ENCODE results near the gene JPH4. TPM values are rescaled to one million over a fixed set of nuclear protein-coding genes. Genes with fewer than 3 reads are reported as not detected.

JPH4 gene
- total and polyA plus RNA-seq, 5 donors from 2014 or later, result 0.14 TPM; not detected in 4

GRCh38 chr14:23564181-23564812 lies 14.3 kb downstream of the JPH4 start:
- H3K9me3 Mint-ChIP-seq, result peaks cover 0 to 2% (median 0%) of the 10 kb centered on the region in 7 donors
- ATAC-seq (ENCODE audit: low read depth in 2 of 2), result no peak
- Histone ChIP-seq H3K4me3 (ENCODE audit: low read depth, low read length) (no peak overlapping the region), H3K27me3 (ENCODE audit: control insufficient read depth, insufficient read depth, low read length) (no peaks in the 10 kb centered on the region), H3K4me1 (ENCODE audit: control insufficient read depth, insufficient read depth, low read length, poor library complexity, severe bottlenecking) (peaks cover 24% of the 10 kb centered on the region), H3K27ac (ENCODE audit: insufficient read depth, low read length, poor library complexity, severe bottlenecking) (no peak overlapping the region), H3K9me3 (ENCODE audit: control insufficient read depth in 2 of 2, low read length in 2 of 2) (no peaks in the 10 kb centered on the region), H3K36me3 (ENCODE audit: control insufficient read depth, insufficient read depth, low read length) (peaks cover 61% of the 10 kb centered on the region)
- H3K36me3 Mint-ChIP-seq, result peaks cover 34% of the 10 kb centered on the region
- H3K4me1 Mint-ChIP-seq, result peaks cover 4 to 76% (median 29%) of the 10 kb centered on the region in 4 donors
- H3K4me3 Mint-ChIP-seq, result peak overlapping the region; percentile 56 to 76 (median 72)
- peak overlapping the region; percentile 67 to 90 (median 81) for H3K27ac Mint-ChIP-seq
- no peak for DNase-seq
- H3K27me3 Mint-ChIP-seq, result peaks cover 5% of the 10 kb centered on the region

GRCh38 chr14:23563473-23564180 lies 15.0 kb downstream of the JPH4 start:
- H3K4me3 Mint-ChIP-seq, result peak overlapping the region in 3 of 4 donors; percentile 71 to 80 (median 76)
- Histone ChIP-seq H3K27ac (ENCODE audit: insufficient read depth, low read length, poor library complexity, severe bottlenecking) (no peak overlapping the region), H3K4me3 (ENCODE audit: low read depth, low read length) (no peak overlapping the region), H3K9me3 (ENCODE audit: control insufficient read depth in 2 of 2, low read length in 2 of 2) (no peaks in the 10 kb centered on the region), H3K36me3 (ENCODE audit: control insufficient read depth, insufficient read depth, low read length) (peaks cover 65% of the 10 kb centered on the region), H3K4me1 (ENCODE audit: control insufficient read depth, insufficient read depth, low read length, poor library complexity, severe bottlenecking) (peaks cover 24% of the 10 kb centered on the region), H3K27me3 (ENCODE audit: control insufficient read depth, insufficient read depth, low read length) (no peaks in the 10 kb centered on the region)
- peaks cover 34% of the 10 kb centered on the region for H3K36me3 Mint-ChIP-seq
- H3K27ac Mint-ChIP-seq, result peak overlapping the region; percentile 67 to 90 (median 81)
- ATAC-seq (ENCODE audit: low read depth in 2 of 2) (no peak), DNase-seq (no peak)
- H3K4me1 Mint-ChIP-seq, result peaks cover 4 to 74% (median 25%) of the 10 kb centered on the region in 4 donors
- peaks cover 5% of the 10 kb centered on the region for H3K27me3 Mint-ChIP-seq
- H3K9me3 Mint-ChIP-seq, result peaks cover 0 to 2% (median 0%) of the 10 kb centered on the region in 7 donors

- no peaks in the 10 kb centered on the region for H3K9me3 ChIP-seq (ENCODE audit: control insufficient read depth in 2 of 2, low read length in 2 of 2)
- Mint-ChIP-seq H3K4me1 (peaks cover 4 to 72% (median 21%) of the 10 kb centered on the region in 4 donors), H3K9me3 (peaks cover 0 to 2% (median 0%) of the 10 kb centered on the region in 7 donors), H3K4me3 (peak overlapping the region in 3 of 4 donors; percentile 14 to 80 (median 72)), H3K27ac (peak overlapping the region; percentile 5 to 86 (median 50)), H3K36me3 (peaks cover 34% of the 10 kb centered on the region), H3K27me3 (peaks cover 5% of the 10 kb centered on the region)
- no peak overlapping the region for H3K27ac ChIP-seq (ENCODE audit: insufficient read depth, low read length, poor library complexity, severe bottlenecking)
- no peak overlapping the region for H3K4me3 ChIP-seq (ENCODE audit: low read depth, low read length)
- DNase-seq (peak; percentile 52 to 59 (median 55)), ATAC-seq (ENCODE audit: low read depth in 2 of 2) (no peak)
- peaks cover 20% of the 10 kb centered on the region for H3K4me1 ChIP-seq (ENCODE audit: control insufficient read depth, insufficient read depth, low read length, poor library complexity, severe bottlenecking)
- no peaks in the 10 kb centered on the region for H3K27me3 ChIP-seq (ENCODE audit: control insufficient read depth, insufficient read depth, low read length)
- peaks cover 68% of the 10 kb centered on the region for H3K36me3 ChIP-seq (ENCODE audit: control insufficient read depth, insufficient read depth, low read length)
Observed at GRCh38 chr14:23562822-23563472, 15.6 kb downstream of the JPH4 start.

GRCh38 chr14:23561873-23562821 lies 16.4 kb downstream of the JPH4 start:
- H3K27ac Mint-ChIP-seq, result peak overlapping the region in 1 of 3 donors; percentile 50
- H3K9me3 Mint-ChIP-seq, result peaks cover 0 to 1% (median 0%) of the 10 kb centered on the region in 7 donors
- ATAC-seq (ENCODE audit: low read depth in 2 of 2) (no peak), DNase-seq (no peak)
- peaks cover 34% of the 10 kb centered on the region for H3K36me3 Mint-ChIP-seq
- H3K4me1 Mint-ChIP-seq, result peaks cover 4 to 71% (median 23%) of the 10 kb centered on the region in 4 donors
- H3K27me3 Mint-ChIP-seq, result peaks cover 5% of the 10 kb centered on the region
- peak overlapping the region in 2 of 4 donors; percentile 51 to 80 for H3K4me3 Mint-ChIP-seq
- H3K27ac ChIP-seq (ENCODE audit: insufficient read depth, low read length, poor library complexity, severe bottlenecking), result no peak overlapping the region
- H3K36me3 ChIP-seq (ENCODE audit: control insufficient read depth, insufficient read depth, low read length), result peaks cover 68% of the 10 kb centered on the region
- H3K4me3 ChIP-seq (ENCODE audit: low read depth, low read length), result no peak overlapping the region
- H3K9me3 ChIP-seq (ENCODE audit: control insufficient read depth in 2 of 2, low read length in 2 of 2), result no peaks in the 10 kb centered on the region
- no peaks in the 10 kb centered on the region for H3K27me3 ChIP-seq (ENCODE audit: control insufficient read depth, insufficient read depth, low read length)
- H3K4me1 ChIP-seq (ENCODE audit: control insufficient read depth, insufficient read depth, low read length, poor library complexity, severe bottlenecking), result peaks cover 16% of the 10 kb centered on the region

GRCh38 chr14:23561259-23561658 lies 17.3 kb downstream of the JPH4 start:
- no peak overlapping the region for H3K27ac Mint-ChIP-seq
- DNase-seq (no peak), ATAC-seq (ENCODE audit: low read depth in 2 of 2) (no peak)
- no peaks in the 10 kb centered on the region for H3K27me3 Mint-ChIP-seq
- peaks cover 68% of the 10 kb centered on the region for H3K36me3 ChIP-seq (ENCODE audit: control insufficient read depth, insufficient read depth, low read length)
- H3K36me3 Mint-ChIP-seq, result peaks cover 34% of the 10 kb centered on the region
- no peaks in the 10 kb centered on the region for H3K27me3 ChIP-seq (ENCODE audit: control insufficient read depth, insufficient read depth, low read length)
- H3K9me3 ChIP-seq (ENCODE audit: control insufficient read depth in 2 of 2, low read length in 2 of 2), result no peaks in the 10 kb centered on the region
- H3K4me1 Mint-ChIP-seq, result peaks cover 4 to 70% (median 23%) of the 10 kb centered on the region in 4 donors
- no peak overlapping the region for H3K4me3 ChIP-seq (ENCODE audit: low read depth, low read length)
- peaks cover 16% of the 10 kb centered on the region for H3K4me1 ChIP-seq (ENCODE audit: control insufficient read depth, insufficient read depth, low read length, poor library complexity, severe bottlenecking)
- H3K4me3 Mint-ChIP-seq, result peak overlapping the region in 1 of 4 donors; percentile 69
- peaks cover 0 to 1% (median 0%) of the 10 kb centered on the region in 7 donors for H3K9me3 Mint-ChIP-seq
- no peak overlapping the region for H3K27ac ChIP-seq (ENCODE audit: insufficient read depth, low read length, poor library complexity, severe bottlenecking)

GRCh38 chr14:23559926-23560520 lies 18.6 kb downstream of the JPH4 start:
- no peak for DNase-seq
- H3K36me3 Mint-ChIP-seq, result peaks cover 34% of the 10 kb centered on the region
- peaks cover 0 to 1% (median 0%) of the 10 kb centered on the region in 7 donors for H3K9me3 Mint-ChIP-seq
- peak overlapping the region in 2 of 3 donors; percentile 23 to 71 for H3K27ac Mint-ChIP-seq
- Histone ChIP-seq H3K9me3 (ENCODE audit: control insufficient read depth in 2 of 2, low read length in 2 of 2) (no peaks in the 10 kb centered on the region), H3K36me3 (ENCODE audit: control insufficient read depth, insufficient read depth, low read length) (peaks cover 57% of the 10 kb centered on the region), H3K27me3 (ENCODE audit: control insufficient read depth, insufficient read depth, low read length) (no peaks in the 10 kb centered on the region), H3K4me1 (ENCODE audit: control insufficient read depth, insufficient read depth, low read length, poor library complexity, severe bottlenecking) (peaks cover 21% of the 10 kb centered on the region), H3K27ac (ENCODE audit: insufficient read depth, low read length, poor library complexity, severe bottlenecking) (no peak overlapping the region), H3K4me3 (ENCODE audit: low read depth, low read length) (no peak overlapping the region)
- H3K4me3 Mint-ChIP-seq, result peak overlapping the region in 1 of 4 donors; percentile 70
- ATAC-seq (ENCODE audit: low read depth in 2 of 2), result no peak
- no peaks in the 10 kb centered on the region for H3K27me3 Mint-ChIP-seq
- peaks cover 4 to 67% (median 26%) of the 10 kb centered on the region in 4 donors for H3K4me1 Mint-ChIP-seq
